Esophagus (tissue), 2 donors: ENCODE measurements around the gene SOX6. TPM values are rescaled to one million over a fixed set of nuclear protein-coding genes. Genes with fewer than 3 reads are reported as not detected.

Experiments
- H3K27ac ChIP-seq, 2 donors: one replicate each; pipeline ENCODE4 v1.5.1; 2013; ENCODE audit warnings: low read depth in 2 of 2, mild to moderate bottlenecking in 2 of 2, inconsistent platforms in 1 of 2, low read length in 1 of 2, moderate library complexity in 1 of 2
- H3K27me3 ChIP-seq, 2 donors: one replicate each; pipeline ENCODE4 v1.6.1; 2013; ENCODE audit warnings: low read length in 2 of 2, control low read depth in 1 of 2, mild to moderate bottlenecking in 1 of 2; ENCODE audit not compliant: insufficient read depth in 2 of 2, control insufficient read depth in 1 of 2
- H3K36me3 ChIP-seq, 2 donors: one replicate each; pipeline ENCODE4 v1.6.1; 2013; ENCODE audit warnings: low read length in 1 of 2; ENCODE audit not compliant: control insufficient read depth in 2 of 2, insufficient read depth in 2 of 2
- H3K4me1 ChIP-seq, 2 donors: one replicate each; pipeline ENCODE4 v1.6.1; 2013; ENCODE audit warnings: low read length in 1 of 2; ENCODE audit not compliant: control insufficient read depth in 2 of 2, insufficient read depth in 2 of 2
- H3K4me3 ChIP-seq, 2 donors: one replicate each; pipeline ENCODE4 v1.5.1; 2013; ENCODE audit warnings: low read length in 2 of 2, mild to moderate bottlenecking in 2 of 2, low read depth in 1 of 2, moderate library complexity in 1 of 2
- H3K9me3 ChIP-seq, 2 donors: one replicate each; pipeline ENCODE4 v1.6.1; 2013; ENCODE audit warnings: mild to moderate bottlenecking in 2 of 2, low read depth in 1 of 2, low read length in 1 of 2, moderate library complexity in 1 of 2; ENCODE audit not compliant: control insufficient read depth in 2 of 2, insufficient read depth in 1 of 2
- WGBS, 2 donors: extraction: QIAGEN DNeasy Blood & Tissue Kit; methylation state at CpG; one replicate each; pipeline ENCODE4 v1.1.7; 2013; 5-methylcytosine and 5-hydroxymethylcytosine counted together
- polyA plus RNA-seq, 2 donors: library from polyadenylated mRNA; stranded (reverse); fragments of 200-250 nt; gene quantifications; one replicate each; pipeline ENCODE4 v1.2.3, GENCODE V29; 2013
- donor health status: healthy with polysubstance abuse.
- donor health status: Bipolar disorder and iron deficiency.

Gene SOX6
- polyA plus RNA-seq, 2 donors = 1.2 to 2.4 TPM

GRCh38 chr11:15969281-15969680 is 387.1 kb downstream of the SOX6 start:
- no peak overlapping the region for H3K4me3 ChIP-seq
- no peaks in the 10 kb centered on the region for H3K9me3 ChIP-seq
- peaks cover 2 to 12% of the 10 kb centered on the region in 2 donors for H3K4me1 ChIP-seq
- no peaks in the 10 kb centered on the region for H3K27me3 ChIP-seq
- no peaks in the 10 kb centered on the region for H3K36me3 ChIP-seq
- H3K27ac ChIP-seq = peak overlapping the region; percentile 67 to 94
- 19 to 28% methylated on average over 4 of the region's 4 CpGs for WGBS, 2 donors

- no peak overlapping the region for H3K4me3 ChIP-seq
- no peaks in the 10 kb centered on the region for H3K36me3 ChIP-seq
- peaks cover 2 to 15% of the 10 kb centered on the region in 2 donors for H3K4me1 ChIP-seq
- H3K27me3 ChIP-seq = no peaks in the 10 kb centered on the region
- WGBS, 2 donors = 45 to 53% methylated on average over 10 of the region's 10 CpGs
- peak overlapping the region; percentile 94 to 96 for H3K27ac ChIP-seq
- no peaks in the 10 kb centered on the region for H3K9me3 ChIP-seq
These were observed 387.8 kb downstream of the SOX6 start for GRCh38 chr11:15968461-15969130.

GRCh38 chr11:15967966-15968365 is 388.4 kb downstream of the SOX6 start:
- Histone ChIP-seq H3K27ac (peak overlapping the region in 1 of 2 donors; percentile 94), H3K4me1 (peaks cover 2 to 15% of the 10 kb centered on the region in 2 donors), H3K36me3 (no peaks in the 10 kb centered on the region), H3K4me3 (no peak overlapping the region), H3K27me3 (no peaks in the 10 kb centered on the region), H3K9me3 (no peaks in the 10 kb centered on the region)
- WGBS, 2 donors = 40 to 41% methylated on average over 2 of the region's 2 CpGs

- Histone ChIP-seq H3K9me3 (no peaks in the 10 kb centered on the region), H3K4me1 (peaks cover 2 to 15% of the 10 kb centered on the region in 2 donors), H3K36me3 (no peaks in the 10 kb centered on the region), H3K27ac (peak overlapping the region in 1 of 2 donors; percentile 94), H3K4me3 (no peak overlapping the region), H3K27me3 (no peaks in the 10 kb centered on the region)
- WGBS, 2 donors = 46 to 52% methylated on average over 2 of the region's 2 CpGs
These were observed 389.2 kb downstream of the SOX6 start for GRCh38 chr11:15967166-15967565.

- Histone ChIP-seq H3K9me3 (no peaks in the 10 kb centered on the region), H3K4me1 (peaks cover 2 to 15% of the 10 kb centered on the region in 2 donors), H3K27me3 (no peaks in the 10 kb centered on the region), H3K27ac (peak overlapping the region; percentile 89 to 93), H3K36me3 (no peaks in the 10 kb centered on the region), H3K4me3 (no peak overlapping the region)
- 51 to 61% methylated on average over 7 of the region's 7 CpGs for WGBS, 2 donors
These were observed 390.6 kb downstream of the SOX6 start for GRCh38 chr11:15965562-15966250.

- Histone ChIP-seq H3K27me3 (no peaks in the 10 kb centered on the region), H3K27ac (no peak overlapping the region), H3K36me3 (no peaks in the 10 kb centered on the region), H3K9me3 (no peaks in the 10 kb centered on the region), H3K4me3 (no peak overlapping the region), H3K4me1 (peaks cover 2 to 15% of the 10 kb centered on the region in 2 donors)
- 95 to 98% methylated on average over 1 of the region's 1 CpG for WGBS, 2 donors
These were observed 393.1 kb downstream of the SOX6 start for GRCh38 chr11:15963266-15963665.

GRCh38 chr11:15958910-15959309 is 397.4 kb downstream of the SOX6 start:
- Histone ChIP-seq H3K27ac (no peak overlapping the region), H3K4me3 (no peak overlapping the region), H3K27me3 (no peaks in the 10 kb centered on the region), H3K4me1 (peaks cover 0 to 1% of the 10 kb centered on the region in 2 donors), H3K9me3 (no peaks in the 10 kb centered on the region), H3K36me3 (no peaks in the 10 kb centered on the region)
- 44 to 60% methylated on average over 1 of the region's 1 CpG for WGBS, 2 donors

- Histone ChIP-seq H3K4me1 (no peaks in the 10 kb centered on the region), H3K36me3 (no peaks in the 10 kb centered on the region), H3K9me3 (no peaks in the 10 kb centered on the region), H3K4me3 (no peak overlapping the region), H3K27me3 (no peaks in the 10 kb centered on the region), H3K27ac (no peak overlapping the region)
- 87 to 90% methylated on average over 2 of the region's 2 CpGs for WGBS, 2 donors
These were observed 399.1 kb downstream of the SOX6 start for GRCh38 chr11:15957234-15957633.

GRCh38 chr11:15956302-15956701 is 400.0 kb downstream of the SOX6 start:
- Histone ChIP-seq H3K27ac (no peak overlapping the region), H3K36me3 (no peaks in the 10 kb centered on the region), H3K4me1 (no peaks in the 10 kb centered on the region), H3K4me3 (no peak overlapping the region), H3K27me3 (no peaks in the 10 kb centered on the region), H3K9me3 (no peaks in the 10 kb centered on the region)
- 90 to 94% methylated on average over 3 of the region's 3 CpGs for WGBS, 2 donors

- Histone ChIP-seq H3K27me3 (no peaks in the 10 kb centered on the region), H3K36me3 (no peaks in the 10 kb centered on the region), H3K27ac (no peak overlapping the region), H3K9me3 (no peaks in the 10 kb centered on the region), H3K4me1 (no peaks in the 10 kb centered on the region), H3K4me3 (no peak overlapping the region)
- 74 to 84% methylated on average over 2 of the region's 2 CpGs for whole genome bisulfite sequencing, 2 donors
These were observed 400.8 kb downstream of the SOX6 start for GRCh38 chr11:15955595-15955994.
